ENCODE data around the gene SPATS2.

DNA sequence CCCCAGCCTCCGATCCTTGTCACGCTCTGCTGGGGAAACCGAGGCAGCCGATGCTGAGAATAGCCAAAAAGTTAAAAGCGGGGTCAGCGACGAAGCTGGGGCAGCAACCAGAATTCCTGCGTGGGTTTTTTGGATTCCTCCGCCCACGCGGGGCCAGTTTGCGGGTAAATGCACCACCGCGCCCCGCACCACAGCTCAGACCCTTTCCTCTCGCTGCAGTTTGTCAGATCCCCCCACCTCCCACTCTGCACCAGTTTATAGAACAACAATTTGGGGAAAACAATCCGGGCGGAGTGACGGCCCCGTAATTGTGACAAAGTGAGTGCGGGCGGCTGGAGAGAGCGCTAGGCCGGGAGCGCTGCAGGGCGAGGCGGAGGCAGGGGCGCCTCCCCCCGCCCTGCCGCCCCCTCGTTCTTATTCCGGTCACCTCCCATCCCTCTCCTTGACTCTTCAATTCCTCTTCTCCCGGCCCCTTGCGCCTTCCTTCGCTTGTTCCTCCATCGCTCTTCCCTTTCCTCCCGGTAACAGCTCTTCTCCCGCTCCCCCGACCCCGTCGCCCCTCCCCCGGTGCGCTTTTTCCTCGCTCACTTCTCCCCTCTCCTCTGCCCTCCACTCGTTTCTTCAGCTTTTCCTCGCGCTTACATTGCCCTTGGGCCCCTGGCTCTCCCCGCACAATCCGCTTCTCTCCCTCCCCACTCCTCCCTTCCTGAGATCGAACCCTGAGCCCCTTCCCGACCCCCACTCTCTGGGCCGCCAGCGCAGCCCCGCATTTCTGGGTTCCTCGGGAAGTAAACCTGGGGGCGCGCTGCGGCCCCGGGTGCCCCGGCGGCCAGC lies 21.2 kb upstream of the SPATS2 start:
- TF ChIP-seq, protein P1, sequence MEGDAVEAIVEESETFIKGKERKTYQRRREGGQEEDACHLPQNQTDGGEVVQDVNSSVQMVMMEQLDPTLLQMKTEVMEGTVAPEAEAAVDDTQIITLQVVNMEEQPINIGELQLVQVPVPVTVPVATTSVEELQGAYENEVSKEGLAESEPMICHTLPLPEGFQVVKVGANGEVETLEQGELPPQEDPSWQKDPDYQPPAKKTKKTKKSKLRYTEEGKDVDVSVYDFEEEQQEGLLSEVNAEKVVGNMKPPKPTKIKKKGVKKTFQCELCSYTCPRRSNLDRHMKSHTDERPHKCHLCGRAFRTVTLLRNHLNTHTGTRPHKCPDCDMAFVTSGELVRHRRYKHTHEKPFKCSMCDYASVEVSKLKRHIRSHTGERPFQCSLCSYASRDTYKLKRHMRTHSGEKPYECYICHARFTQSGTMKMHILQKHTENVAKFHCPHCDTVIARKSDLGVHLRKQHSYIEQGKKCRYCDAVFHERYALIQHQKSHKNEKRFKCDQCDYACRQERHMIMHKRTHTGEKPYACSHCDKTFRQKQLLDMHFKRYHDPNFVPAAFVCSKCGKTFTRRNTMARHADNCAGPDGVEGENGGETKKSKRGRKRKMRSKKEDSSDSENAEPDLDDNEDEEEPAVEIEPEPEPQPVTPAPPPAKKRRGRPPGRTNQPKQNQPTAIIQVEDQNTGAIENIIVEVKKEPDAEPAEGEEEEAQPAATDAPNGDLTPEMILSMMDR (IDR thresholded peaks at IDR 0.05), result no peak
- no peak for TF ChIP-seq POLR2A (IDR thresholded peaks at IDR 0.05)
- TF ChIP-seq POLR2AphosphoS5 (IDR thresholded peaks at IDR 0.05), result no peak

Data from transverse colon (tissue), 4 donors.